Esophagus squamous epithelium (tissue), 5 donors: ENCODE measurements around the gene JARID2. TPM values are rescaled to one million over a fixed set of nuclear protein-coding genes. Genes with fewer than 3 reads are reported as not detected.

Experiments
- DNase-seq: peaks from one replicate; lab custom pipeline; 2025; lab: John Stamatoyannopoulos, UW
- H3K27ac ChIP-seq, 4 donors: fragments of 200-600 bp; sonication (generic); one replicate each; pipeline ENCODE4 v1.5.1; 2016 to 2019; ENCODE audit warnings: mild to moderate bottlenecking in 1 of 4
- H3K27me3 ChIP-seq, 4 donors: fragments of 200-600 bp; sonication (generic); 1 replicate in 3 of 4; 2 replicates in 1 of 4; pipeline versions ENCODE4 v1.5.1 to v1.6.0; 2017 to 2021; ENCODE audit warnings: antibody characterized with exemption in 1 of 4
- H3K36me3 ChIP-seq, 3 donors: fragments of 200-600 bp; sonication (generic); one replicate each; pipeline ENCODE4 v1.5.1; 2016 to 2019
- H3K4me1 ChIP-seq, 3 donors: fragments of 200-600 bp; sonication (generic); one replicate each; pipeline ENCODE4 v1.5.1; 2017 to 2019
- H3K4me3 ChIP-seq, 4 donors: fragments of 200-600 bp; sonication (generic); 1 replicate in 3 of 4; 2 replicates in 1 of 4; pipeline ENCODE4 v1.5.1; 2016 to 2019; ENCODE audit warnings: mild to moderate bottlenecking in 2 of 4, moderate library complexity in 1 of 4
- H3K9me3 ChIP-seq, 3 donors: fragments of 200-600 bp; sonication (generic); one replicate each; pipeline ENCODE4 v1.5.1; 2016 to 2019
- CTCF ChIP-seq, 6 experiments: fragments of 450-650 bp in 4 of 6; fragments of 200-600 bp in 2 of 6; sonication (generic) in 2 of 6; IDR thresholded peaks; one replicate each; pipeline ENCODE4 v1.5.1; 2016 to 2019; ENCODE audit warnings: antibody characterized with exemption in 6 of 6, mild to moderate bottlenecking in 4 of 6, moderate library complexity in 4 of 6
- POLR2A ChIP-seq, 4 donors: fragments of 450-650 bp; IDR thresholded peaks; one replicate each; pipeline ENCODE4 v1.6.1; 2017; ENCODE audit warnings: antibody characterized with exemption in 4 of 4, mild to moderate bottlenecking in 4 of 4, moderate library complexity in 3 of 4
- WGBS, 2 donors: methylation state at CpG; one replicate each; pipeline ENCODE4 v1.1.5; 2018; 5-methylcytosine and 5-hydroxymethylcytosine counted together
- intact Hi-C: fragments of 100-400 bp; cut with DNase I; formaldehyde crosslinking; loops from one replicate; pipeline ENCODE4 v1.15.0; 2022
- total RNA-seq, 4 donors: library from RNA; depleted of rRNA; stranded (reverse); fragments of >200 nt; gene quantifications; one replicate each; pipeline ENCODE4 v1.1.0, GENCODE V29; 2016
- donor health status: DM: yes; HTN: yes; CAD: no.

The JARID2 gene
- total RNA-seq, 4 donors from 2014 or later, result 13.3 to 19.6 (median 16.3) TPM

- Histone ChIP-seq H3K36me3 (no peaks in the 10 kb centered on the region), H3K9me3 (peaks cover 0 to 10% (median 3%) of the 10 kb centered on the region in 3 donors), H3K4me1 (peaks cover 0 to 12% (median 0%) of the 10 kb centered on the region in 3 donors), H3K27me3 (no peaks in the 10 kb centered on the region), H3K27ac (no peak overlapping the region), H3K4me3 (no peak overlapping the region)
- intact Hi-C loops, result no loop called here
- no peak for TF ChIP-seq CTCF (IDR thresholded peaks at IDR 0.05)
- TF ChIP-seq POLR2A (IDR thresholded peaks at IDR 0.05), result no peak
- DNase-seq, result no peak
- 54 to 75% methylated on average over 5 of the region's 5 CpGs for WGBS, 2 donors
These were observed 300.7 kb downstream of the JARID2 start for GRCh38 chr6:15546591-15546990.

GRCh38 chr6:15547400-15547799 is 301.5 kb downstream of the JARID2 start:
- TF ChIP-seq POLR2A (IDR thresholded peaks at IDR 0.05) (no peak), CTCF (IDR thresholded peaks at IDR 0.05) (no peak)
- Histone ChIP-seq H3K27ac (no peak overlapping the region), H3K9me3 (peaks cover 0 to 10% (median 3%) of the 10 kb centered on the region in 3 donors), H3K27me3 (no peaks in the 10 kb centered on the region), H3K4me1 (peaks cover 0 to 13% (median 0%) of the 10 kb centered on the region in 3 donors), H3K4me3 (no peak overlapping the region), H3K36me3 (no peaks in the 10 kb centered on the region)
- no peak for DNase-seq
- intact Hi-C loops, result no loop called here
- WGBS, 2 donors, result 82 to 83% methylated on average over 5 of the region's 5 CpGs

- WGBS, 2 donors, result 85 to 90% methylated on average over 10 of the region's 14 CpGs
- DNase-seq, result no peak
- TF ChIP-seq CTCF (IDR thresholded peaks at IDR 0.05) (no peak), POLR2A (IDR thresholded peaks at IDR 0.05) (no peak)
- H3K27me3 ChIP-seq, result no peaks in the 10 kb centered on the region
- H3K4me1 ChIP-seq, result peaks cover 0 to 19% (median 0%) of the 10 kb centered on the region in 3 donors
- peaks cover 0 to 2% (median 0%) of the 10 kb centered on the region in 3 donors for H3K9me3 ChIP-seq
- intact Hi-C loops, result no loop called here
- no peak overlapping the region for H3K4me3 ChIP-seq
- no peak overlapping the region for H3K27ac ChIP-seq
- no peaks in the 10 kb centered on the region for H3K36me3 ChIP-seq
These were observed 303.5 kb downstream of the JARID2 start for GRCh38 chr6:15549371-15549770.

- DNase-seq, result no peak
- H3K27me3 ChIP-seq, result no peaks in the 10 kb centered on the region
- H3K27ac ChIP-seq, result no peak overlapping the region
- H3K9me3 ChIP-seq, result no peaks in the 10 kb centered on the region
- H3K4me3 ChIP-seq, result no peak overlapping the region
- TF ChIP-seq CTCF (IDR thresholded peaks at IDR 0.05) (no peak), POLR2A (IDR thresholded peaks at IDR 0.05) (no peak)
- peaks cover 0 to 21% (median 0%) of the 10 kb centered on the region in 3 donors for H3K4me1 ChIP-seq
- WGBS, 2 donors, result 77 to 93% methylated on average over 2 of the region's 2 CpGs
- intact Hi-C loops, result no loop called here
- H3K36me3 ChIP-seq, result no peaks in the 10 kb centered on the region
These were observed 304.8 kb downstream of the JARID2 start for GRCh38 chr6:15550546-15551123.

- Histone ChIP-seq H3K4me3 (no peak overlapping the region), H3K36me3 (no peaks in the 10 kb centered on the region), H3K4me1 (peaks cover 0 to 23% (median 0%) of the 10 kb centered on the region in 3 donors), H3K27me3 (no peaks in the 10 kb centered on the region), H3K9me3 (no peaks in the 10 kb centered on the region), H3K27ac (no peak overlapping the region)
- TF ChIP-seq POLR2A (IDR thresholded peaks at IDR 0.05) (no peak), CTCF (IDR thresholded peaks at IDR 0.05) (no peak)
- no peak for DNase-seq
- 67 to 83% methylated on average over 7 of the region's 7 CpGs for WGBS, 2 donors
- intact Hi-C loops, result no loop called here
These were observed 305.4 kb downstream of the JARID2 start for GRCh38 chr6:15551262-15551661.
